Central memory CD8-positive, alpha-beta T cell (primary cell): ENCODE results near the gene GUCA2A.

Source experiments
- ATAC-seq: fragments of 150-1000 bp; cut with Tn5 transposase; replicated peaks from 2 replicates; pipeline ENCODE4 v1.10.0; 2022; ENCODE audit warnings: mild to moderate bottlenecking, moderate FRiP score, moderate number of reproducible peaks; ENCODE audit not compliant: poor library complexity, severe bottlenecking; ENCODE audit errors: extremely low read depth
- DNase-seq, 2 donors: peaks; one replicate each; pipeline ENCODE4 v3.0.0; 2021; ENCODE audit warnings: low spot score in 2 of 2
- H3K27ac Mint-ChIP-seq: one replicate; pipeline ENCODE4 v1.8.0; 2022; ENCODE audit warnings: low read depth, mild to moderate bottlenecking, moderate library complexity, mixed read lengths
- H3K27me3 Mint-ChIP-seq: one replicate; pipeline ENCODE4 v1.8.0; 2022; ENCODE audit warnings: mixed read lengths
- H3K36me3 Mint-ChIP-seq: one replicate; pipeline ENCODE4 v1.8.0; 2022; ENCODE audit warnings: mild to moderate bottlenecking, moderate library complexity, mixed read lengths; ENCODE audit not compliant: insufficient read depth
- H3K4me1 Mint-ChIP-seq: one replicate; pipeline ENCODE4 v1.8.0; 2022; ENCODE audit warnings: mixed read lengths
- H3K4me3 Mint-ChIP-seq: one replicate; pipeline ENCODE4 v1.8.0; 2022; ENCODE audit warnings: mild to moderate bottlenecking, moderate library complexity, mixed read lengths
- H3K9me3 Mint-ChIP-seq: one replicate; pipeline ENCODE4 v1.8.0; 2022; ENCODE audit warnings: mixed read lengths

GUCA2A gene

DNA sequence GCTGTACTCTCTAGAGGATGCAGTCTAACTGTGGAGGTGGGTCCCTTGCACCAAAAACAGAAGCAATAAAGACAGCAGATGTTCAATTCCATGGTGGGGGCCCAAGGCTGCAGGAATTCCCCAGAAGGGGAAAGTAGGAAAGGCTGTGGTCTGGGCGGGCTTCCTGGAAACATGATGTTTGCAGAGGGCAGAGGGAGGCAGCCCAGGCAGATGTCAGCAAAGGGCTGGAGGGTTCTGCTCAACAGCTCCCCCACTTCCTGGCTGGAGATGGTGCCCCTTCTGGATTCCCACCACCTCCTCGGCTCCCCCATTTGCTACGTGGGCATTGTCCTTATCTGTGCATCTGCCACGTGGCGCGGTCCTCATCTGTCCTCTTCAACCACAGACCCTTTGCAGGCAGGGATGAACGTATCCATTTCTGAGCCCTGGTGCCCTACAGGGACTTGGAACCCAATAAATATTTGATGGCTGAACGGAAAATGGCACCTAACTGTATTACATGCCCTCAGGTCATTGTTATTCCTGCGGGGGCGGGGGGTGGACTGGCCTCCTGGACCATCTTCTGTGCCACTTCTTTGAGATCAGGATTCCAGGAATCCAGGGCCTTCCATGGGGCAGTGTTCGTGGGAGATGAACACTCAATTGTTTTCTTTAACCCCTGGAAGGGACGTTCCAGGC lies 19.7 kb downstream of the GUCA2A start:
- H3K4me3 Mint-ChIP-seq, result no peak overlapping the region
- no peaks in the 10 kb centered on the region for H3K36me3 Mint-ChIP-seq
- peaks cover 21% of the 10 kb centered on the region for H3K27me3 Mint-ChIP-seq
- H3K9me3 Mint-ChIP-seq, result no peaks in the 10 kb centered on the region
- no peak overlapping the region for H3K27ac Mint-ChIP-seq
- ATAC-seq (no peak), DNase-seq (peak in 1 of 2 donors; percentile 10)
- H3K4me1 Mint-ChIP-seq, result no peaks in the 10 kb centered on the region

DNA sequence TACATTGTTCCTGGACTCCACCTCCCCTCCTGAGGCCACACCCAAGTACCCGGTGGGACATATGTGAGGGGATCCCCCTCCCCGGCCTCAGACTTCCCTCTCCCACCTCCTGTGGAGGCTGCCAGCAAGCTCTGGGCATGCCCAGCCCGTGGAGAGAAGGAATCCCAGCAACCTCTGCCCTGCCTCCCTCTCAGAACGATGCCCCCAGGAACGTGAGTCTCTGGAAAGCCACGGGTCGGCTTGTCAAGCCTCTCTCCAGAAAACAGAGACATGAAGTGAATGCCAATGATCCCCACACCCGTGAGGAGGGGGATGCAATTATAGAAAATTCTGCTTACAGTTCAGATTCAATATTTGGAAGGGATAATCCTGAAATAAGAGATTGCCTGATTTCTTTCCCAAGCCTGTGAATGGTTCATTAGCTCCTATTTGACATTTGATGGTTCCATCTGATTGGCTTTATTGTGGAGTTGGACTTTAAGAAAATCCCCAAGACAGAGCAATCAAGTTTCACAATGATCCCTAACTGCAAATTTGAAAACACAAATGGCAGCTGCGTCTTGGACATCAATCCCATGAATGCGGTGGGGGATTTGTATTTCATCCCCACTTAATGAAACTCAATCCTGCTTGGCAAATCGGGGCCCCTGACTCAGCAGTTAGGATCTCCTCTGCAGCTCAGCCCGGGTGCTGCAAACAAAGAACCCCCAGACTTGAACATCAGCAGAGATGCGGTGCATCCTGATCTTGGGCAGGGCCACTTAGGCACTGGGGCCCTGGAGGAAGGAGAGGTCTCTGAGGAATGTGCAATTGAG lies 20.4 kb downstream of the GUCA2A start:
- H3K4me3 Mint-ChIP-seq, result no peak overlapping the region
- H3K27me3 Mint-ChIP-seq, result peaks cover 26% of the 10 kb centered on the region
- no peaks in the 10 kb centered on the region for H3K36me3 Mint-ChIP-seq
- ATAC-seq, result no peak
- no peaks in the 10 kb centered on the region for H3K4me1 Mint-ChIP-seq
- no peaks in the 10 kb centered on the region for H3K9me3 Mint-ChIP-seq
- H3K27ac Mint-ChIP-seq, result no peak overlapping the region
- no peak for DNase-seq

DNA sequence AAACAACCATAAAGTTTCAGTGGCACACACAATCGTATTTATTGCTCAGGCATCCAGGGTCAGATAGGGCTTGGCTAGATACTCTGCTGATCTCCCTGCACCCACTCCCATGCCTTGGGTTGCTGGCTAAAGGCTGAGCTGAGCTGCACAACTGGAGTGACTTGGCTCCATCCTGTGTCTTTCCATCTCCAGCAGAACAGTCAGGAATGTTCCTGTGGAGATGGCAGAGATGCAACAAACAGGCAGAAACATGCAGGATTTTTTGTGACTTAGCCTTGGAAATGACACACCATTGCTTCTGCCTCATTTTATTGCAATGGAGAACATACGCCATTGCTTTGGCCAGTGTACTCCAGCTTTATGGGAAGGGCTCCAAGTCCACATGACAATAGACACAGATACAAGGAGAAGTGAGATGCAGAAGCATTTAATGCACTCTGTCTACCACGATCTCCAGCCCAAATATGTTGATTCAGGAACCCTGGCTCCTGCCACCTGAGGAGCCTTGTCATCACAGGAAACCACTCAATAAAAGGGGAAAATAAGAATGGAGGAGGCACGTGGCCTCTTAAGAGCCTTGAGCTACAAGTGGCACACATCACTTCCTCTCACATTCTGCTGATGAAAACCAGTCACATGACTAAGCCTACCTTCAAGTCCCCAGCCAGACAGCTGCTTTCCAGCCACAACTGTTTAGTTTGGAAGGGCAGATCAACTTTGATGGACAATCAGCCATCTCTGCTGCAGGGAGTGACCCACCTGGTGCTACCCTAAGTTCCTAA lies 21.5 kb downstream of the GUCA2A start:
- ATAC-seq (no peak), DNase-seq (no peak)
- no peaks in the 10 kb centered on the region for H3K36me3 Mint-ChIP-seq
- H3K9me3 Mint-ChIP-seq, result no peaks in the 10 kb centered on the region
- peaks cover 35% of the 10 kb centered on the region for H3K27me3 Mint-ChIP-seq
- no peaks in the 10 kb centered on the region for H3K4me1 Mint-ChIP-seq
- no peak overlapping the region for H3K27ac Mint-ChIP-seq
- no peak overlapping the region for H3K4me3 Mint-ChIP-seq

DNA sequence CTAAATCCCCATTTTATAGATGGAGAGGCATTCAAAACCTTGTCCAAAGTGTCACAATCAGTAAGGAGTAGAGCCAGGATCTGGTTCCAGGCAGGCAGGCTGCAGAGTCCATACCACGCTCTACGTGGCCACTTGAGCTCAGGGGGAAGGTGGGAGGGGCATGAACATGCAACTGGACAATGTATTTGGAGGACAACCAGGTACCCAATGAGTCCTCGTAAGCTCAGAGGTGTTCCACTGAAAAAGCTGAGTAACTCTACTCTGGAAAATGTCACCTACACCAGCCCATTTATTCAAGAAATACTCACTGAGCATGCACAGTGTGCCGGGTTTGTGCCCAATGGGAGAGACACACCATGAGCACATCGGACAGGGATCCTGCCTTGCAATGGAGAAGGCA lies 22.6 kb downstream of the GUCA2A start:
- H3K9me3 Mint-ChIP-seq, result no peaks in the 10 kb centered on the region
- ATAC-seq (no peak), DNase-seq (no peak)
- H3K27ac Mint-ChIP-seq, result no peak overlapping the region
- peaks cover 35% of the 10 kb centered on the region for H3K27me3 Mint-ChIP-seq
- H3K36me3 Mint-ChIP-seq, result no peaks in the 10 kb centered on the region
- no peak overlapping the region for H3K4me3 Mint-ChIP-seq
- no peaks in the 10 kb centered on the region for H3K4me1 Mint-ChIP-seq

DNA sequence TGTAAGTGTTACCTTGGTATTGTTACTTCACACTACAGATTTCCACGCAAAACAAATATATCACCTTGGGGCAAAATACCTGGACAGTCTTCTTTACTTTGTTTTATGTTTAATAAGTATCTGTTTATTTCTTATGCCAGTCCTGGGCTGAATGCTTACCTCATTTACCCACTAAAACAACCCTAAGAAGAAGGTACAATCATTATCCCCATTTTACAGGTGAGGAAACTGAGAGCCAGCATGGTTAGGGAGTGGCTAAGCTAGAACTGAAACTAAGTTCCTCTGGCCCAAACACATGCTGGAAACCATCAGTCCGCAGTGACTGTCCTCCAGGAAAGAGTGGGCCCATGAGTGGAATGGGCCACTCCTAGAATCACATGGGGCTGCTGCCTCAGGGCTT lies 24.4 kb downstream of the GUCA2A start:
- DNase-seq (no peak), ATAC-seq (no peak)
- H3K9me3 Mint-ChIP-seq, result no peaks in the 10 kb centered on the region
- no peak overlapping the region for H3K27ac Mint-ChIP-seq
- H3K36me3 Mint-ChIP-seq, result no peaks in the 10 kb centered on the region
- H3K27me3 Mint-ChIP-seq, result peaks cover 42% of the 10 kb centered on the region
- H3K4me1 Mint-ChIP-seq, result no peaks in the 10 kb centered on the region
- no peak overlapping the region for H3K4me3 Mint-ChIP-seq

DNA sequence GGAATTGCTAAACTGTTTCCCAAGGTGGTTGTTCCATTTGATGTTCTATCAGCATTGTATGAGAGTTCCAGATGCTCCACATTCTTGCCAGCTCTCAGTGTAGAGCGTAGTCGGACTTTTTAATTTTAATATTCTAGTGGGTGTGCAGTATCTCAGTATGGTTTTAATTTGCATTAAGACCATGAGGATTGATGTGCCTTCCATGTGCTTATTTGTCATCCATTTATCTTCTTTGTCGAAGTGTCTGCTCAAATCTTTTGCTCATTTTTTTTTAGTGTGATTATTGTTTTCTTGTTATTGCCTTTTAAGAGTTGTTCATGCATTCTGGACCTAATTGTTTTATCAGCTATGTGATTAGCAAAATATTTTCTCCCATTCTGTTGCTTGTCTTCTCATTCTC lies 25.1 kb downstream of the GUCA2A start:
- Mint-ChIP-seq H3K27me3 (peaks cover 44% of the 10 kb centered on the region), H3K36me3 (no peaks in the 10 kb centered on the region), H3K4me3 (no peak overlapping the region), H3K27ac (no peak overlapping the region), H3K4me1 (no peaks in the 10 kb centered on the region), H3K9me3 (no peaks in the 10 kb centered on the region)
- DNase-seq (no peak), ATAC-seq (no peak)

DNA sequence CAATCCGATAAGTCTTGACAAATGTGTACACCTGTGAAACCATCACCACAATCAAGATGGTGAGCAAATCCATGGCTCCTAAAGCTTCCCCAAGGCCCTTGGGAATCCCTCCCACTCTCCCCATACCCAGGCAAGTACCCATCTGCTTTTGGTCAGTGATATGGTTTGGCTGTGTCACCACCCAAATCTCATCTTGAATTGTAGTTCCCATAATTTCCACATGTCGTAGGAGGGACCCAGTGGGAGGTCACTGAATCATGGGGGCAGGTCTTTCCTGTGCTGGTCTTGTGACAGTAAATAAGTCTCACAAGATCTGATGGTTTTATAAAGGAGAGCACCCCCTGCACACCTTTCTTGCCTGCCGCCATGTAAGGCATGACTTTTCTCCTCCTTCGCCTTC lies 26.0 kb downstream of the GUCA2A start:
- no peaks in the 10 kb centered on the region for H3K4me1 Mint-ChIP-seq
- H3K27me3 Mint-ChIP-seq, result peaks cover 44% of the 10 kb centered on the region
- no peaks in the 10 kb centered on the region for H3K9me3 Mint-ChIP-seq
- ATAC-seq, result no peak
- H3K4me3 Mint-ChIP-seq, result no peak overlapping the region
- no peak for DNase-seq
- H3K27ac Mint-ChIP-seq, result no peak overlapping the region
- H3K36me3 Mint-ChIP-seq, result no peaks in the 10 kb centered on the region

DNA sequence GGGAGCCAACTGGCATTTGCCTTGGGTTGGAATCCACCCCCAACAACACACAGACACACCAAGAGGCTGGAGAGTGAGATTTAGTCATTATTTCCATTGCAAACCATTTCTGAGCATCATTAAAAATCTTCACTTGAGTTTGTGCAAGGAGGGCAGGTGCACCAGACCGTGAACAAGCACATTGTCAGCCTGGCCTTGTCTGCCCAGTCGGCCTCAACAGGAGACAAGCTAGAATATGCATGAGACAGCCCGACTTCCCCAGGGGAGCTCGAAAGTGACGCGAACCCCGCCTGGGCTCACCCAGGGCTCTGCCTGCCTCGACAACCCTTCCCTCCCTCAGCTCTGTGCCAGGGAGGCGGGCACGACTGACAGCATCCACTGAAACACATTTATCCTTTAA lies 26.8 kb downstream of the GUCA2A start:
- ATAC-seq, result no peak
- Mint-ChIP-seq H3K4me3 (no peak overlapping the region), H3K36me3 (no peaks in the 10 kb centered on the region), H3K27me3 (peaks cover 37% of the 10 kb centered on the region), H3K9me3 (no peaks in the 10 kb centered on the region), H3K27ac (no peak overlapping the region), H3K4me1 (no peaks in the 10 kb centered on the region)
- no peak for DNase-seq

DNA sequence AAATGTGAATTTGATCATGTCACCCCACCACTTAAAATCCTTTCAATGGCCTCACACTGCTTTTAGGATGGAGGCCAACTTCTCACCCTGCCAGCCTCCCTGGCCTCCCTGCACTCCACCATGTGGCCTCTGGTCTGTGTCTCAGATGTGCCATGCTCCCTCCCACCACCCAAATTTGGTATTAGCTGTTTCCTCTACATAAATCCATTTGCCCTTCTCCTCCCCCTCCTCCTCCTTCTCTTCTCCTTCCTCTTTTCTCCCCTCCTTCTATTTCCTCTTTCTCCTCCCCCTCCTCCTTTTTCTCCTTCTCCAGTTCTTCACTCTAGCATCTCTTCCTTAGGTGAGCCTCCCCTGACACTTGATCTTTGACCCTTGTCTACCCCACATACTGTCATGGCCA lies 28.1 kb downstream of the GUCA2A start:
- ATAC-seq (no peak), DNase-seq (no peak)
- Mint-ChIP-seq H3K4me3 (no peak overlapping the region), H3K4me1 (no peaks in the 10 kb centered on the region), H3K9me3 (no peaks in the 10 kb centered on the region), H3K36me3 (no peaks in the 10 kb centered on the region), H3K27me3 (peaks cover 26% of the 10 kb centered on the region), H3K27ac (no peak overlapping the region)

DNA sequence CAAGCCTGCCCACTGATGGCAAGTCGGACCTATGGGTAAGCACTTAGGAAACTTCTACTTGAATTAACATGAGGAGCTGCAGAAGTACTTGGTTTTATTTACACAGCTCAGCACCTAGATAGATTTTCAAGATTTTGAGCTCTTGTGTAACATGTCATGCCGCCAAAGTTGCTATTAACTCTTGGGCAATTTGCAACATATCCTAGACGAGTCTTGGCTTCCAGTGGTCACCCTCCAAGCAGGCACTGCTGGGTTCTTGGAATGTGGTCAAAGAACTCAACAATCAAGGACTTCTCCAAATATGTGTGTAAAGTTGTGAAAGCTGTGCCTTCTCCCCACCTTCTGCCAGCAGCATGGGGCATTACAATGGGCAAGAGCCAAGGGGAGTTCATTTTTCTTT lies 29.1 kb downstream of the GUCA2A start:
- no peaks in the 10 kb centered on the region for H3K36me3 Mint-ChIP-seq
- ATAC-seq, result no peak

DNA sequence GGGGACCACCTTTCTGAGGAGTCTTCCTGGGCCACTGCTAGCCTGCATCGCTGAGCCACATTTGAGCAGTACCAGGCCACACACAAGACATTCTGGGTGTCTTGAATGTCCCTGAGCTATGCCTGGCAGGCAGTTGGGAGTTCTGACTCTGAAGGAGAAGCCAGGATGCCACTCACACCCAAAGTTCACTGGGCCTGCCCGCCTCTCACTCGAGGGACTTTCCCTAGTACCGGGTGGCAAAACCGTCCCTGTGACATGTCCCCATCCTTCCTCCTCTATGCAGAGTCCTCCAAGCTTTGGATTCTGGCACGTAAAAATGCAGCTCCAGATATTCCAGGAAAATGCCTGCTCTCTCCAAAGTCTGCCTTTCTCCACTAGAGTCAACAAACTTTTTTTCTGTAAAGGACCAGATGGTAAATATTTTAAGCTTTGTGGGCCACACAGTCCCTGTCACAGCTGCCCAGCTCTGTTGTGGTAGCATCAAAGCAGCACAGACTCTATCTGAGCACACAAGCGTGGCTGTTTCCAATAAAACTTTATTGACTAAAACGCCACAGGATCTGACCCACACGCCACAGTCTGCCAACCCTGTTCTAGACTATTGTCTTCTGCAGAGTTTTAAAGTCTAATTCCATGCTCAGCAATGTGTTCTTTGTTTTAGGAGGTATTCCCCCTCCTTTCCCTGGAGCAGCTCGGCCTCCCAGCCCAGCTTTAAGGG lies 30.6 kb downstream of the GUCA2A start:
- ATAC-seq, result no peak
- Mint-ChIP-seq H3K27me3 (peaks cover 16% of the 10 kb centered on the region), H3K4me1 (no peaks in the 10 kb centered on the region), H3K9me3 (no peaks in the 10 kb centered on the region), H3K36me3 (no peaks in the 10 kb centered on the region), H3K4me3 (no peak overlapping the region), H3K27ac (no peak overlapping the region)
- DNase-seq, result no peak

More for the DNA sequence above, 29.1 kb downstream of the GUCA2A start:
- H3K9me3 Mint-ChIP-seq, result no peaks in the 10 kb centered on the region
- H3K4me3 Mint-ChIP-seq, result no peak overlapping the region
- no peak overlapping the region for H3K27ac Mint-ChIP-seq
- no peak for DNase-seq
- peaks cover 26% of the 10 kb centered on the region for H3K27me3 Mint-ChIP-seq
- H3K4me1 Mint-ChIP-seq, result no peaks in the 10 kb centered on the region

DNA sequence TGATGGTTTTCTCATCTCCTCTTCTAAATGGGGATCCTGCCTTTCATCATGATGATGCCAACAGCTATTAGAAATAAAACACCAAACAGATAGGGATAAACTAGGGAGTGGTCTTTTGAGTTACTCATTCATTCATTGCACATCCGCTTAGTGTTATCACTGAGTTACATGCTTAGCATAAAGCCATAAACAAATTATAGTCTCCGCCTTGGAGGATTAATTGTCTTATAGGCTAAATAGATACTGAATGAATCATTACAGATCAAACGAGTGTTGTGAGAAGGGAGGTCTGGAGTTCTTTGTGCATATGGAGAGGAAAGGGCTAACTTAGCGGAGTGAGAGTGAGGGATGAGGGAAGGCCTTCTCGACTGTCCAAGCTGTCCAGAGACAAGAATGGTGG lies 31.2 kb downstream of the GUCA2A start:
- Mint-ChIP-seq H3K4me3 (no peak overlapping the region), H3K36me3 (no peaks in the 10 kb centered on the region), H3K4me1 (no peaks in the 10 kb centered on the region), H3K9me3 (no peaks in the 10 kb centered on the region), H3K27me3 (peaks cover 10% of the 10 kb centered on the region), H3K27ac (no peak overlapping the region)
- DNase-seq (no peak), ATAC-seq (no peak)
